DOHH2 (cell line): Measurements from ENCODE around the gene PRRT1B.

Experiments used
- H3F3A ChIP-seq: fragments of 200-600 bp; sonication (generic), shearing (Covaris generic); 2 replicates; pipeline ENCODE4 v1.6.0; 2016; ENCODE audit warnings: antibody characterized with exemption, mild to moderate bottlenecking; ENCODE audit not compliant: control insufficient read depth, insufficient read depth
- H3K27ac ChIP-seq: fragments of 200-600 bp; sonication (generic); 2 replicates; pipeline ENCODE4 v1.5.1; 2014; ENCODE audit warnings: low read depth, mild to moderate bottlenecking, low read length, moderate library complexity
- H3K27me3 ChIP-seq: fragments of 200-600 bp; sonication (generic); 2 replicates; pipeline ENCODE4 v1.6.1; 2014; ENCODE audit warnings: mild to moderate bottlenecking, low read length, mixed read lengths; ENCODE audit not compliant: control insufficient read depth
- H3K36me3 ChIP-seq: fragments of 200-600 bp; sonication (generic); 2 replicates; pipeline ENCODE4 v1.6.1; 2014; ENCODE audit warnings: mild to moderate bottlenecking, low read length, moderate library complexity, mixed read lengths; ENCODE audit not compliant: control insufficient read depth
- H3K4me1 ChIP-seq: fragments of 200-600 bp; sonication (generic); 2 replicates; pipeline ENCODE4 v1.6.1; 2014; ENCODE audit warnings: mild to moderate bottlenecking, low read length, mixed read lengths; ENCODE audit not compliant: control insufficient read depth
- H3K4me2 ChIP-seq: fragments of 200-600 bp; sonication (generic); 2 replicates; pipeline ENCODE4 v1.6.0; 2014; ENCODE audit warnings: mild to moderate bottlenecking, low read length, moderate library complexity
- H3K4me3 ChIP-seq: fragments of 200-600 bp; sonication (generic); 2 replicates; pipeline ENCODE4 v1.5.1; 2014; ENCODE audit warnings: mild to moderate bottlenecking, low read length, mixed read lengths
- H3K79me2 ChIP-seq: fragments of 200-600 bp; sonication (generic); 2 replicates; pipeline ENCODE4 v1.6.1; 2014; ENCODE audit warnings: mild to moderate bottlenecking, low read length, mixed read lengths; ENCODE audit not compliant: control insufficient read depth
- H3K9me2 ChIP-seq: fragments of 200-600 bp; sonication (generic); replicated peaks from 2 replicates; pipeline ENCODE4 v1.6.1; 2014; ENCODE audit warnings: mild to moderate bottlenecking, low read length, mixed read lengths; ENCODE audit not compliant: control insufficient read depth
- H3K9me3 ChIP-seq: fragments of 200-600 bp; sonication (generic); 2 replicates; pipeline ENCODE4 v1.6.1; 2014; ENCODE audit warnings: antibody characterized with exemption, low read length, mixed read lengths; ENCODE audit not compliant: control insufficient read depth, insufficient read depth
- H4K20me1 ChIP-seq: fragments of 200-600 bp; sonication (generic); 2 replicates; pipeline ENCODE4 v1.6.0; 2014; ENCODE audit warnings: low read depth, mild to moderate bottlenecking, antibody characterized with exemption, low read length, moderate library complexity; ENCODE audit not compliant: control insufficient read depth, insufficient read depth
- CTCF ChIP-seq: fragments of 200-600 bp; sonication (generic); IDR thresholded peaks from one replicate; pipeline ENCODE4 v1.5.1; 2014; ENCODE audit warnings: antibody characterized with exemption, mild to moderate bottlenecking, low read depth, low read length; ENCODE audit not compliant: poor library complexity, severe bottlenecking
- EZH2phosphoT487 ChIP-seq: fragments of 200-600 bp; sonication (generic); IDR thresholded peaks from 2 replicates; pipeline ENCODE4 v1.6.1; 2017; ENCODE audit warnings: borderline replicate concordance, mild to moderate bottlenecking, antibody characterized with exemption, low read length, moderate library complexity, mixed read lengths

The PRRT1B gene

GRCh38 chr9:131557855-131558548, 12.7 kb downstream of the PRRT1B start:
- Histone ChIP-seq H3K27ac (no peak overlapping the region), H3K4me3 (no peak overlapping the region), H3F3A (no peaks in the 10 kb centered on the region), H3K36me3 (no peaks in the 10 kb centered on the region), H3K9me2 (no peaks in the 10 kb centered on the region), H3K4me1 (no peaks in the 10 kb centered on the region), H3K4me2 (no peak overlapping the region), H3K9me3 (peaks cover 10% of the 10 kb centered on the region; the same call in 1 of the 2 replicates), H4K20me1 (no peaks in the 10 kb centered on the region), H3K79me2 (no peaks in the 10 kb centered on the region), H3K27me3 (no peaks in the 10 kb centered on the region)
- TF ChIP-seq EZH2phosphoT487 = no peak

- Histone ChIP-seq H3K79me2 (no peaks in the 10 kb centered on the region), H3K27me3 (no peaks in the 10 kb centered on the region), H3F3A (no peaks in the 10 kb centered on the region), H3K9me2 (no peaks in the 10 kb centered on the region), H3K27ac (no peak overlapping the region), H3K4me3 (no peak overlapping the region), H4K20me1 (no peaks in the 10 kb centered on the region), H3K9me3 (peaks cover 10% of the 10 kb centered on the region; the same call in 1 of the 2 replicates), H3K4me1 (no peaks in the 10 kb centered on the region), H3K4me2 (no peak overlapping the region), H3K36me3 (no peaks in the 10 kb centered on the region)
- no peak for TF ChIP-seq EZH2phosphoT487
- TF ChIP-seq CTCF = no peak
These were observed 14.2 kb downstream of the PRRT1B start for GRCh38 chr9:131559421-131560000.

GRCh38 chr9:131562032-131562959, 17.0 kb downstream of the PRRT1B start:
- H3K4me2 ChIP-seq = no peak overlapping the region
- no peaks in the 10 kb centered on the region for H3K9me2 ChIP-seq
- H3K36me3 ChIP-seq = no peaks in the 10 kb centered on the region
- no peaks in the 10 kb centered on the region for H3F3A ChIP-seq
- TF ChIP-seq CTCF (no peak), EZH2phosphoT487 (no peak)
- H3K27me3 ChIP-seq = no peaks in the 10 kb centered on the region
- no peak overlapping the region for H3K27ac ChIP-seq
- no peaks in the 10 kb centered on the region for H3K79me2 ChIP-seq
- H4K20me1 ChIP-seq = no peaks in the 10 kb centered on the region
- H3K4me3 ChIP-seq = no peak overlapping the region
- H3K4me1 ChIP-seq = no peaks in the 10 kb centered on the region
- H3K9me3 ChIP-seq = peaks cover 10% of the 10 kb centered on the region; the same call in 1 of the 2 replicates
